G401 (cell line): ENCODE results near the gene HLA-DMB. TPM values are rescaled to one million over a fixed set of nuclear protein-coding genes. Genes with fewer than 3 reads are reported as not detected.

Experiments used
- DNase-seq: peaks from one replicate; pipeline ENCODE4 v3.0.0-alpha.2; 2015; ENCODE audit warnings: low spot score
- in situ Hi-C: cut with HindIII; loops from 2 replicates; pipeline ENCODE4 v1.10.0; 2016; ENCODE audit warnings: low sequenced_read_pairs, mixed read lengths
- total RNA-seq: library from RNA; depleted of rRNA; stranded (reverse); fragments of >200 nt; shearing (Covaris generic); gene quantifications from 2 replicates; pipeline ENCODE4 v1.2.3, GENCODE V29; 2014

Gene HLA-DMB
- total RNA-seq, 1 experiment from 2014 or later, result 8.0 TPM

GRCh38 chr6:32936239-32937152 is 4.3 kb downstream of the HLA-DMB start:
- DNase-seq, result no peak
- in situ Hi-C loops, result no loop called here

GRCh38 chr6:32935551-32936238 is 5.1 kb downstream of the HLA-DMB start:
- no peak for DNase-seq
- in situ Hi-C loops, result no loop called here

DNA sequence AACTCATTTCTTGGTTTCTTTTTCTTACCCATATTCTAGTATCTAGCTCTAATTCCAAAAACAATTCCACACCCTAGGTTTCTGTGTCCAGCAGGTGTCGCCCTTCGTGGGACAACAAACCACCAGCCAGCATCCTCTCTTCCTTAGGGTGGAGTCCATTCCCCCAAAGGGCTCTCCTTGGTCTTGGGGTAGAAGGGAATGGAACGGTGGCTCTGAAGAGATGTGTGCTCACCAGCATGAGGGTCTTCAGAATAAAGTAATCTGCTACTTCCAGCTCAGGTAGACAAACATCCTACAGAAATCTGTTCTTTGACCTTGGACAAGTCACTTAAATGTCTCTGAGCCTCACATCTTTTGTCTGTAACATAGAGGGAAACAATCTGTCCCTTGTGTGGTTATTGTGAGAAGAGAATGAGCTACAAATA is 7.2 kb downstream of the HLA-DMB start:
- in situ Hi-C loops, result no loop called here
- DNase-seq, result peak; percentile 82

DNA sequence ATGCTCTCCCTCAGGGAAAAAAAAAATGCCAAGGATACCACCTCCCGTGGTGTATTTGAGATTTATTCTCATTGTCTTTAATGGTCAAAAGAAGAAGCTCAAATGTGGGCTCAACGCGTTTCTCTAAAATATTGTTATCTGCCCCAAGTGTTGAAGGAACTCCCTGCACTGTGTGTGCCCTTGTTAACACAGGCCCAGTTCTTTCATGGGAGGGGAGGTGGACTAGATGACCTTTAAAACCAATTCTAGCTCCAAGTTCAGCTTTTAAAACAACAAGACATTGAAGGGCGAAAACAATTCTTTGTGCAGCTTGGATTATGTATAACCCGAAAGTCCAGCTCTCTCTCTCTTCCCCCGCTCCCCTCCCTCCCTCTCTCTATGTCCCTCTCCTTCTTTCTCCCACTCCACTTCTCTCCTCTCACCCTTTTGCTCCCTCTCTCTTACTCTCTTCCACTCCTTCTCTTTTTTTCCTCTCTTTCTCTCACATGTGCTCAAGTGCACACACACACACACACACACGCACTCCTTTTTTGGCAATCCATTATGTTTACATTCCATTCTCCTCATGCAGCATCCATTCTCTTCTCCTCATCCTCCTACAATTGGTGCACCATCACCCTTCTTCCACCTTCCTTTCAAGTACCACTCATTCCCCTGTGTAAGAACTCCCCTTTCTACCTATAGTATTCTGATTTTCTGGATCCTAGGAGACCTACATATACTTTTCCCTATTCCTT is 8.5 kb downstream of the HLA-DMB start:
- in situ Hi-C loops, result no loop called here
- DNase-seq, result no peak

DNA sequence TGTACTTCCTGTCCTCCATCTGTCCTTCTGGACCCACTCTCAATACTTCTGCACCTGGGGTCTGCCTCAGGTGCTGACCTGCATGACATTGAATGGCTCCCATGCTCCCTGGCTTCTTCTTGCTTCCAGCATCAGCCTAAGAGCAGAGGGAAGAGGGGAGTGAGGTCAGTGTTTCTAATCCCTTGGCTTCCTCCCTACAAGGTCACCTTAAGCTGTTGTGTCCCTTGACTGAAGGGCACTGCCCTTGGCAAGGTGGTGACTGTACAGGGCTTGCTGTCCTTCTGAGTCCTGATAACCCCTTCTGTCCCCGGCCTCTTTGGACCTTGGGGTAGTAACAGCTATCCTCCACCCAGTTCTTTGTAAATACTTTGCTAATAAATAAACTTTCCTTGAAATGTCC is 9.6 kb downstream of the HLA-DMB start:
- in situ Hi-C loops, result no loop called here
- DNase-seq, result no peak

GRCh38 chr6:32922083-32922482 is 18.7 kb downstream of the HLA-DMB start:
- in situ Hi-C loops, result no loop called here
- no peak for DNase-seq

- DNase-seq, result no peak
- in situ Hi-C loops, result no loop called here
Observed at GRCh38 chr6:32920715-32921114, 20.1 kb downstream of the HLA-DMB start.

GRCh38 chr6:32912951-32913350 is 27.9 kb downstream of the HLA-DMB start:
- DNase-seq, result no peak
- in situ Hi-C loops, result no loop called here

DNA sequence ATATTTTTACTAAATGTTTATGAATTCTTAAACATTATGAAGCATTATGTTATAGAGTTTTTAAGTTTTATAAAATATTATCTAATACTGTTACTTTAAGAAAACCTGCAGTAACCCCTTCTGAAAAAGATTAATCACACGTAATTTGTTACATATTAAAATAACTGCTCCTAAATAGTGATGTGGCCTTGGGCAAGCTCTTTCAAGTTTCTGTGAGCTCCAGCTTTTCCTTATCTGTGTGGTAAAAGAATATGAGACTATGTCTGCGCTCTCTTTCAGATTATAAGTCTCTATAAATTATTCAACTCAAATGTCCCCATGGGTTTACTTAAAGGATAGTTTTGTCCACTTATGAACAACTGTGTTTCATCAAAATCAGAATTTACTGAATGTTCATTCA is 31.9 kb downstream of the HLA-DMB start:
- no peak for DNase-seq
- in situ Hi-C loops, result no loop called here

DNA sequence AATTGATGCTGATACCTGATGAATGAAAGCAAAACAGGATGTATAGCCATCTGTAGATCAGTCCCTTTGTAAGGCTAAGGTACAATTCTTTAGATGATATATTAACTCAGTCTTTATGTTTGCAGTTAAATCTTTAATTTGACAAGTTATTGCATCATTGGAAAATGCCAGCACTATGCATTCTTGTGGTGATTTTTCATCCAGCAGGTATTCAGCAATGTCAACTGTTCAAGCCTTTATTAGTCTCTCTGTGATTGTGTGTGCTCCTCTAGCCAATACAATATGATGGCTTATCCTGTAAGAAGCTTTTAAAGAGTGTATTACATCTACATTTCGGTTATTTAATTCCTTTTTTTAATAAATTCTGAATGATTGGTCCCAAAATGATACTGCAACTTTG is 34.3 kb downstream of the HLA-DMB start:
- in situ Hi-C loops, result no loop called here
- no peak for DNase-seq

GRCh38 chr6:32905078-32905477 is 35.8 kb downstream of the HLA-DMB start:
- in situ Hi-C loops, result no loop called here
- DNase-seq, result no peak

DNA sequence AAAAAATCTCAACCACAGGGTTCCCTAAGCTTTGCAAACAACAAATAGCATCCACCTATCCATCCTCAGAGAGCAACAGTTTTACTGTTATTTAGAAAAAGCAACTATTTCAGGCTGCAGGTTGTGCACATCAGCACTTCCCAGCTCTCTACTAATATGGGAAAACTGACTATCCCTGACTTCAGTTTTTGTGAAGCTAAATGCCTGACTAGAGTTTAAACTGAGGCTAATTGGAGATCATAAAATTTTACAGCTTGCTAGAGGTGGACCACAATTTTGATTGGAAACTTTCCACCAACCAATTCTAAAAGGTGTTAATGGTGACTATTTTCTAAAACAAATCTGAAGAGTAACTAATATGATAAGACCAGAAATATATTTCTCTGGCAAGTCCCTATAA is 36.9 kb downstream of the HLA-DMB start:
- in situ Hi-C loops, result no loop called here
- DNase-seq, result no peak

GRCh38 chr6:32895006-32895345 is 45.9 kb downstream of the HLA-DMB start:
- in situ Hi-C loops, result no loop called here

DNA sequence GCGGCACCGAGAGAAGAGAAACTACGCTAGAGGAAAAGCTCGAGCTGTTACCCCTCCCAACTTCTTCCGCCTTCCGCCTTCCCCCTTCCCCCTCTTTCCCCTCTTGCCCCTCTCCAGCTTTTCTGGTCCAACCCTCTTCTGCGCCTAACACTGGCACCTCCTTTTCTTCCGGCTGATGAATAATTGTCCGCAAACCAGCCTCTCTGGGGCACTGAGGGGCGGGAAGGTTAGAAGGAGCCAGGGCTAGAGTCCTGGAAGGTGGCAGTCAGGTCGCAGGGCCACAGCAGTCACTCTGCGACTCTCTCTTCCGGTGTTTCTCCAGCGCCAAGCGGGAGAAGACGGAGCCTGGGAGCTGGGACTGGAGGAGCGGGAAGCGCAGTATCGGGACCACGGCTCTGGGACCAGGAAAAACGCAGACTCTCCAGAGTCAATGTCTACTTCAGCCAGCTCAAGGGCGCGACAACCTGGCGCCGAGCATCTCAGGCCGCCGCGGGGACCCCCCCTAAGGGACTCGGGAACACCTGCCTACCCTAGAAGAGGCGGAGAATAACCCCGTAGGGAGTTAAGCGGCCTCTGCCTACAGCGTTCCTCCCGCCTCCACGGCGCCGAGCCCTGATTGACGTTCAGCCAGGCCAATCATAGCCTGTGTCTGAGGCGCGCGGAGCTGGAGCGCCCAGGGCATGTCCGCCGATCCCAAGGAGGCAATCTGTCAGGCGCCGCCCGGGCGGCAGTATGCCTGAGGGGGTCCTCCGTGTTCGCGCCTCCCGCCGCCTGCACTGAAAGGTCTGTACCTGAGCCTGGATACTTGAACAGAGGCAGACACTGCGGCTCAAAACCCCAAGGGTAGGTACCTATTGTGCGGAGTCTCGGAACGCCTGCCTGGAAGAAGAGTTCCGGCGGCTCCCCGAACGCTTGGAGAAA is 46.5 kb downstream of the HLA-DMB start:
- in situ Hi-C loops, result no loop called here
- DNase-seq, result peak; percentile 95

More at GRCh38 chr6:32895006-32895345, 45.9 kb downstream of the HLA-DMB start:
- DNase-seq, result no peak

DNA sequence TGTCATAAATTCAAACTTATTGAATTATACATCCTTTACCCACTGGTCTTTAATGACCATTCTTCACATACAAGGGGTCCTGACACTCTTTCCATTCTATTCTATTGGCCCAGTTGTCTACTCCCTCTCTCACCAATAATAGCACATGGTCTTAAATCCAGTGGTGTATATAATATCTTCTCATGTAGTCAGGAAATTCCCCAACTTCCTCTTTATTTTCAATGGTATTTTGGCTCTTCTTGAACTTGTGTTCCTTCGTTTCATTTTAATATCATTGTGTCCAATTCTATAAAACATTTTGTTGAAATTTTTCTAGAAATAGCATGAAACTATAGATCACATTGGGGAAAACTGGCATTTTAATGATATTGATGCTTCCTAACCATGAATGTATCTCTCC is 50.0 kb downstream of the HLA-DMB start:
- in situ Hi-C loops, result no loop called here

GRCh38 chr6:32889533-32889932 is 51.3 kb downstream of the HLA-DMB start:
- in situ Hi-C loops, result no loop called here
- no peak for DNase-seq

More for the DNA sequence above, 50.0 kb downstream of the HLA-DMB start:
- DNase-seq, result no peak

DNA sequence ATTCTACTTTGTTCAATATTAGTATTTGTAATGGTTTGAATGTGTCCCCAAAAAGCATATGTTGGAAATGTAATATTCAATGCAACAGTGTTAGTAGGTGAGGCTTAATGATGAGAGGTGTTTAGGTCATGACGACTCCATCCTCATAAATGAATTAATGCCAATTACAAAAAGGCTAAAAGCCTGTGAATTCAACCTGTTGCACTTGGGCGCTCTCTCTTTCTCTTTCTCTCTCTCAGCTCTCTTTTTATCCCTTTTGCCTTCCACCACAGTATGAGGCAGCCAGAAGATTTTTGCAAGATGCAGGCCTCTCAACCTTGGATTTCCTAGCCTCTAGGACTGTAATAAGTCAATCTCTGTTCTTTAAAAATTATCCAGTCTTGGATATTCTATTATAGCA is 52.3 kb downstream of the HLA-DMB start:
- in situ Hi-C loops, result no loop called here
- no peak for DNase-seq

- in situ Hi-C loops, result no loop called here
- DNase-seq, result no peak
Observed at GRCh38 chr6:32887616-32888015, 53.2 kb downstream of the HLA-DMB start.
